ENCODE data around the gene NSD2.

DNA sequence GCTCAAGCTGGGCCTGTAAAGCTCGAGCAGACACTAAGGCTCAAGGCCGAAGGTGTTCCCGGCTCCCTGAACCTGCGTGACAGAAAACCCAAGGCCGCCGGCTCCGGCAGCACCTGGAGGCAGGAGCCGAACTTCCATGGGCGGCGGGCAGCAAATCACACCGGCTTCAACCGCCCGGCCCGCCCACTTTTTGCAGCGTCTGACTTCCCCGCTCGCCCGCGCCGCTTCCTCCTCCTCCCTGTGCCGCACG lies 940 bp upstream of the NSD2 start:
- TF ChIP-seq ZNF274 (IDR thresholded peaks at IDR 0.05; ENCODE audit: low read length) (no peak), ZNF274 (tag by site-specific recombination; IDR thresholded peaks at IDR 0.05; ENCODE audit: borderline replicate concordance) (no peak), ZNF223 (tag by site-specific recombination; IDR thresholded peaks at IDR 0.05) (no peak), KLF9 (tag by site-specific recombination; IDR thresholded peaks at IDR 0.05; ENCODE audit: low read depth) (peak; percentile 89)
- TF ChIP-seq, protein P1, sequence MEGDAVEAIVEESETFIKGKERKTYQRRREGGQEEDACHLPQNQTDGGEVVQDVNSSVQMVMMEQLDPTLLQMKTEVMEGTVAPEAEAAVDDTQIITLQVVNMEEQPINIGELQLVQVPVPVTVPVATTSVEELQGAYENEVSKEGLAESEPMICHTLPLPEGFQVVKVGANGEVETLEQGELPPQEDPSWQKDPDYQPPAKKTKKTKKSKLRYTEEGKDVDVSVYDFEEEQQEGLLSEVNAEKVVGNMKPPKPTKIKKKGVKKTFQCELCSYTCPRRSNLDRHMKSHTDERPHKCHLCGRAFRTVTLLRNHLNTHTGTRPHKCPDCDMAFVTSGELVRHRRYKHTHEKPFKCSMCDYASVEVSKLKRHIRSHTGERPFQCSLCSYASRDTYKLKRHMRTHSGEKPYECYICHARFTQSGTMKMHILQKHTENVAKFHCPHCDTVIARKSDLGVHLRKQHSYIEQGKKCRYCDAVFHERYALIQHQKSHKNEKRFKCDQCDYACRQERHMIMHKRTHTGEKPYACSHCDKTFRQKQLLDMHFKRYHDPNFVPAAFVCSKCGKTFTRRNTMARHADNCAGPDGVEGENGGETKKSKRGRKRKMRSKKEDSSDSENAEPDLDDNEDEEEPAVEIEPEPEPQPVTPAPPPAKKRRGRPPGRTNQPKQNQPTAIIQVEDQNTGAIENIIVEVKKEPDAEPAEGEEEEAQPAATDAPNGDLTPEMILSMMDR (tag by site-specific recombination; IDR thresholded peaks at IDR 0.05) = no peak
- TF ChIP-seq, protein P2, sequence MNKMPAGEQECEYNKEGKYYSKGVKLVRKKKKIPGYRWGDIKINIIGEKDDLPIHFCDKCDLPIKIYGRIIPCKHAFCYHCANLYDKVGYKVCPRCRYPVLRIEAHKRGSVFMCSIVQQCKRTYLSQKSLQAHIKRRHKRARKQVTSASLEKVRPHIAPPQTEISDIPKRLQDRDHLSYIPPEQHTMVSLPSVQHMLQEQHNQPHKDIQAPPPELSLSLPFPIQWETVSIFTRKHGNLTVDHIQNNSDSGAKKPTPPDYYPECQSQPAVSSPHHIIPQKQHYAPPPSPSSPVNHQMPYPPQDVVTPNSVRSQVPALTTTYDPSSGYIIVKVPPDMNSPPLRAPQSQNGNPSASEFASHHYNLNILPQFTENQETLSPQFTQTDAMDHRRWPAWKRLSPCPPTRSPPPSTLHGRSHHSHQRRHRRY (tag by site-specific recombination; IDR thresholded peaks at IDR 0.05) = no peak
- TF ChIP-seq, protein P3, sequence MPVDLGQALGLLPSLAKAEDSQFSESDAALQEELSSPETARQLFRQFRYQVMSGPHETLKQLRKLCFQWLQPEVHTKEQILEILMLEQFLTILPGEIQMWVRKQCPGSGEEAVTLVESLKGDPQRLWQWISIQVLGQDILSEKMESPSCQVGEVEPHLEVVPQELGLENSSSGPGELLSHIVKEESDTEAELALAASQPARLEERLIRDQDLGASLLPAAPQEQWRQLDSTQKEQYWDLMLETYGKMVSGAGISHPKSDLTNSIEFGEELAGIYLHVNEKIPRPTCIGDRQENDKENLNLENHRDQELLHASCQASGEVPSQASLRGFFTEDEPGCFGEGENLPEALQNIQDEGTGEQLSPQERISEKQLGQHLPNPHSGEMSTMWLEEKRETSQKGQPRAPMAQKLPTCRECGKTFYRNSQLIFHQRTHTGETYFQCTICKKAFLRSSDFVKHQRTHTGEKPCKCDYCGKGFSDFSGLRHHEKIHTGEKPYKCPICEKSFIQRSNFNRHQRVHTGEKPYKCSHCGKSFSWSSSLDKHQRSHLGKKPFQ (tag by site-specific recombination; IDR thresholded peaks at IDR 0.05) = peak; percentile 65; the same call in 1 of the 2 replicates
- TF ChIP-seq, protein P4, sequence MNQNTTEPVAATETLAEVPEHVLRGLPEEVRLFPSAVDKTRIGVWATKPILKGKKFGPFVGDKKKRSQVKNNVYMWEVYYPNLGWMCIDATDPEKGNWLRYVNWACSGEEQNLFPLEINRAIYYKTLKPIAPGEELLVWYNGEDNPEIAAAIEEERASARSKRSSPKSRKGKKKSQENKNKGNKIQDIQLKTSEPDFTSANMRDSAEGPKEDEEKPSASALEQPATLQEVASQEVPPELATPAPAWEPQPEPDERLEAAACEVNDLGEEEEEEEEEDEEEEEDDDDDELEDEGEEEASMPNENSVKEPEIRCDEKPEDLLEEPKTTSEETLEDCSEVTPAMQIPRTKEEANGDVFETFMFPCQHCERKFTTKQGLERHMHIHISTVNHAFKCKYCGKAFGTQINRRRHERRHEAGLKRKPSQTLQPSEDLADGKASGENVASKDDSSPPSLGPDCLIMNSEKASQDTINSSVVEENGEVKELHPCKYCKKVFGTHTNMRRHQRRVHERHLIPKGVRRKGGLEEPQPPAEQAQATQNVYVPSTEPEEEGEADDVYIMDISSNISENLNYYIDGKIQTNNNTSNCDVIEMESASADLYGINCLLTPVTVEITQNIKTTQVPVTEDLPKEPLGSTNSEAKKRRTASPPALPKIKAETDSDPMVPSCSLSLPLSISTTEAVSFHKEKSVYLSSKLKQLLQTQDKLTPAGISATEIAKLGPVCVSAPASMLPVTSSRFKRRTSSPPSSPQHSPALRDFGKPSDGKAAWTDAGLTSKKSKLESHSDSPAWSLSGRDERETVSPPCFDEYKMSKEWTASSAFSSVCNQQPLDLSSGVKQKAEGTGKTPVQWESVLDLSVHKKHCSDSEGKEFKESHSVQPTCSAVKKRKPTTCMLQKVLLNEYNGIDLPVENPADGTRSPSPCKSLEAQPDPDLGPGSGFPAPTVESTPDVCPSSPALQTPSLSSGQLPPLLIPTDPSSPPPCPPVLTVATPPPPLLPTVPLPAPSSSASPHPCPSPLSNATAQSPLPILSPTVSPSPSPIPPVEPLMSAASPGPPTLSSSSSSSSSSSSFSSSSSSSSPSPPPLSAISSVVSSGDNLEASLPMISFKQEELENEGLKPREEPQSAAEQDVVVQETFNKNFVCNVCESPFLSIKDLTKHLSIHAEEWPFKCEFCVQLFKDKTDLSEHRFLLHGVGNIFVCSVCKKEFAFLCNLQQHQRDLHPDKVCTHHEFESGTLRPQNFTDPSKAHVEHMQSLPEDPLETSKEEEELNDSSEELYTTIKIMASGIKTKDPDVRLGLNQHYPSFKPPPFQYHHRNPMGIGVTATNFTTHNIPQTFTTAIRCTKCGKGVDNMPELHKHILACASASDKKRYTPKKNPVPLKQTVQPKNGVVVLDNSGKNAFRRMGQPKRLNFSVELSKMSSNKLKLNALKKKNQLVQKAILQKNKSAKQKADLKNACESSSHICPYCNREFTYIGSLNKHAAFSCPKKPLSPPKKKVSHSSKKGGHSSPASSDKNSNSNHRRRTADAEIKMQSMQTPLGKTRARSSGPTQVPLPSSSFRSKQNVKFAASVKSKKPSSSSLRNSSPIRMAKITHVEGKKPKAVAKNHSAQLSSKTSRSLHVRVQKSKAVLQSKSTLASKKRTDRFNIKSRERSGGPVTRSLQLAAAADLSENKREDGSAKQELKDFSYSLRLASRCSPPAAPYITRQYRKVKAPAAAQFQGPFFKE (tag by site-specific recombination; IDR thresholded peaks at IDR 0.05; ENCODE audit: borderline replicate concordance) = no peak
- TF ChIP-seq, protein P5, sequence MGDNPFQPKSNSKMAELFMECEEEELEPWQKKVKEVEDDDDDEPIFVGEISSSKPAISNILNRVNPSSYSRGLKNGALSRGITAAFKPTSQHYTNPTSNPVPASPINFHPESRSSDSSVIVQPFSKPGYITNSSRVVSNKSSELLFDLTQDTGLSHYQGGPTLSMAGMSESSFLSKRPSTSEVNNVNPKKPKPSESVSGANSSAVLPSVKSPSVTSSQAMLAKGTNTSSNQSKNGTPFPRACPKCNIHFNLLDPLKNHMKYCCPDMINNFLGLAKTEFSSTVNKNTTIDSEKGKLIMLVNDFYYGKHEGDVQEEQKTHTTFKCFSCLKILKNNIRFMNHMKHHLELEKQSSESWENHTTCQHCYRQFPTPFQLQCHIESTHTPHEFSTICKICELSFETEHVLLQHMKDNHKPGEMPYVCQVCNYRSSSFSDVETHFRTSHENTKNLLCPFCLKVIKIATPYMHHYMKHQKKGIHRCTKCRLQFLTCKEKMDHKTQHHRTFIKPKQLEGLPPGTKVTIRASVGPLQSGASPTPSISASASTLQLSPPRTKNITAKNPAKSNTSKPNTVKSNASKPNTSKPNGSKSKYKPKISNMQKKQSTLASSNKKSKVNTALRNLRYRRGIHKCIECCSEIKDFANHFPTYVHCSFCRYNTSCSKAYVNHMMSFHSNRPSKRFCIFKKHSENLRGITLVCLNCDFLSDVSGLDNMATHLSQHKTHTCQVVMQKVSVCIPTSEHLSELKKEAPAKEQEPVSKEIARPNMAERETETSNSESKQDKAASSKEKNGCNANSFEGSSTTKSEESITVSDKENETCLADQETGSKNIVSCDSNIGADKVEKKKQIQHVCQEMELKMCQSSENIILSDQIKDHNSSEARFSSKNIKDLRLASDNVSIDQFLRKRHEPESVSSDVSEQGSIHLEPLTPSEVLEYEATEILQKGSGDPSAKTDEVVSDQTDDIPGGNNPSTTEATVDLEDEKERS (tag by site-specific recombination; IDR thresholded peaks at IDR 0.05) = no peak
